ENCODE results near the gene UCK2.

DNA sequence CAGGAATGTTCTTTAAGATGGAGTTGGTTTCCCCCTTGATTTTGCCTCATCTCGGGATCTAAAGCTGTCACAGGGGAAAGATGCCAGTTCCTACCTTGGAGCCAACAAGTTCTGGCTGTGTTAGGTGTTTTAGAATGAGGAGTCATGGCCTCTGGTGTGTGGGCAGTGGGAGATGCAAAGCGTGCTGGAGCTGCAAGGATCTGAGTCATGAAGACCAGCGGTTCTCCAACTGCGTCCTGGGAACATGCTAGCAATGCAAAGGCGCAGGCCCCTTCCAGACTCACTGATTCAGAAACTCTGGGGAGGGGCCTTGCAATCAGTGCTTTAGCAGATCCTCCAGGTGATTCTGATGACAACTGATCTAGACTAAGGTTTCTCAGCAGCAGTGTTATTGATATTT is 109.1 kb downstream of the UCK2 start:
- TF ChIP-seq, protein P1, sequence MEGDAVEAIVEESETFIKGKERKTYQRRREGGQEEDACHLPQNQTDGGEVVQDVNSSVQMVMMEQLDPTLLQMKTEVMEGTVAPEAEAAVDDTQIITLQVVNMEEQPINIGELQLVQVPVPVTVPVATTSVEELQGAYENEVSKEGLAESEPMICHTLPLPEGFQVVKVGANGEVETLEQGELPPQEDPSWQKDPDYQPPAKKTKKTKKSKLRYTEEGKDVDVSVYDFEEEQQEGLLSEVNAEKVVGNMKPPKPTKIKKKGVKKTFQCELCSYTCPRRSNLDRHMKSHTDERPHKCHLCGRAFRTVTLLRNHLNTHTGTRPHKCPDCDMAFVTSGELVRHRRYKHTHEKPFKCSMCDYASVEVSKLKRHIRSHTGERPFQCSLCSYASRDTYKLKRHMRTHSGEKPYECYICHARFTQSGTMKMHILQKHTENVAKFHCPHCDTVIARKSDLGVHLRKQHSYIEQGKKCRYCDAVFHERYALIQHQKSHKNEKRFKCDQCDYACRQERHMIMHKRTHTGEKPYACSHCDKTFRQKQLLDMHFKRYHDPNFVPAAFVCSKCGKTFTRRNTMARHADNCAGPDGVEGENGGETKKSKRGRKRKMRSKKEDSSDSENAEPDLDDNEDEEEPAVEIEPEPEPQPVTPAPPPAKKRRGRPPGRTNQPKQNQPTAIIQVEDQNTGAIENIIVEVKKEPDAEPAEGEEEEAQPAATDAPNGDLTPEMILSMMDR (conservative IDR thresholded peaks at IDR 0.05; ENCODE audit: low read depth in 2 of 2) = no peak
- TF ChIP-seq POLR2AphosphoS5 (IDR thresholded peaks at IDR 0.05; ENCODE audit: low read depth) (no peak), EZH2 (IDR thresholded peaks at IDR 0.05; ENCODE audit: low read depth, unreplicated experiment) (no peak), STAT1 (IDR thresholded peaks at IDR 0.05; ENCODE audit: unreplicated experiment) (no peak), ZNF114 (CRISPR knock-in tag; IDR thresholded peaks at IDR 0.05) (no peak), CREB1 (CRISPR knock-in tag; IDR thresholded peaks at IDR 0.05; ENCODE audit: low read depth) (no peak), JUNB (IDR thresholded peaks at IDR 0.05; ENCODE audit: unreplicated experiment) (no peak), NANOG (IDR thresholded peaks at IDR 0.05; ENCODE audit: borderline replicate concordance) (no peak), EZH2phosphoT487 (IDR thresholded peaks at IDR 0.05; ENCODE audit: unreplicated experiment) (no peak)
- TF ChIP-seq, protein P2, sequence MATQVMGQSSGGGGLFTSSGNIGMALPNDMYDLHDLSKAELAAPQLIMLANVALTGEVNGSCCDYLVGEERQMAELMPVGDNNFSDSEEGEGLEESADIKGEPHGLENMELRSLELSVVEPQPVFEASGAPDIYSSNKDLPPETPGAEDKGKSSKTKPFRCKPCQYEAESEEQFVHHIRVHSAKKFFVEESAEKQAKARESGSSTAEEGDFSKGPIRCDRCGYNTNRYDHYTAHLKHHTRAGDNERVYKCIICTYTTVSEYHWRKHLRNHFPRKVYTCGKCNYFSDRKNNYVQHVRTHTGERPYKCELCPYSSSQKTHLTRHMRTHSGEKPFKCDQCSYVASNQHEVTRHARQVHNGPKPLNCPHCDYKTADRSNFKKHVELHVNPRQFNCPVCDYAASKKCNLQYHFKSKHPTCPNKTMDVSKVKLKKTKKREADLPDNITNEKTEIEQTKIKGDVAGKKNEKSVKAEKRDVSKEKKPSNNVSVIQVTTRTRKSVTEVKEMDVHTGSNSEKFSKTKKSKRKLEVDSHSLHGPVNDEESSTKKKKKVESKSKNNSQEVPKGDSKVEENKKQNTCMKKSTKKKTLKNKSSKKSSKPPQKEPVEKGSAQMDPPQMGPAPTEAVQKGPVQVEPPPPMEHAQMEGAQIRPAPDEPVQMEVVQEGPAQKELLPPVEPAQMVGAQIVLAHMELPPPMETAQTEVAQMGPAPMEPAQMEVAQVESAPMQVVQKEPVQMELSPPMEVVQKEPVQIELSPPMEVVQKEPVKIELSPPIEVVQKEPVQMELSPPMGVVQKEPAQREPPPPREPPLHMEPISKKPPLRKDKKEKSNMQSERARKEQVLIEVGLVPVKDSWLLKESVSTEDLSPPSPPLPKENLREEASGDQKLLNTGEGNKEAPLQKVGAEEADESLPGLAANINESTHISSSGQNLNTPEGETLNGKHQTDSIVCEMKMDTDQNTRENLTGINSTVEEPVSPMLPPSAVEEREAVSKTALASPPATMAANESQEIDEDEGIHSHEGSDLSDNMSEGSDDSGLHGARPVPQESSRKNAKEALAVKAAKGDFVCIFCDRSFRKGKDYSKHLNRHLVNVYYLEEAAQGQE (IDR thresholded peaks at IDR 0.05; ENCODE audit: unreplicated experiment) = no peak
